ENCODE data around the gene C1orf105. TPM values are rescaled to one million over a fixed set of nuclear protein-coding genes. Genes with fewer than 3 reads are reported as not detected.
"Not testable (repeated sequence)": the region's sequence is repeated elsewhere in the genome, so short reads cannot be mapped to it uniquely, and the experiment has no call there.

The C1orf105 gene
- not detected for total RNA-seq

- H3K4me3 Mint-ChIP-seq, result no peak within 1 kb of the TSS
- no peaks in the 10 kb centered on the region for H3K9me3 Mint-ChIP-seq (ENCODE audit: insufficient read depth)
- no peak for ATAC-seq
- peaks cover 2% of the 10 kb centered on the region for H3K36me3 Mint-ChIP-seq (ENCODE audit: low read depth)
- H3K4me1 Mint-ChIP-seq (ENCODE audit: low read depth), result no peaks in the 10 kb centered on the region
- ChIA-PET CTCF (interaction anchor here (1.3 to 2.2 kb wide), 2 partner anchors 12 to 418 kb away, joined by 5 to 8 read pairs; no protein-coding TSS in a partner anchor), POLR2A (no interaction called here)
- H3K27me3 Mint-ChIP-seq (ENCODE audit: low read depth), result no peaks in the 10 kb centered on the region
- DNase-seq, result no peak
- no peak within 1 kb of the TSS for H3K27ac Mint-ChIP-seq
Measured at GRCh38 chr1:172420385-172420784, at the start of gene C1orf105. Gene C1orf105 (plus strand): TSS chr1:172420685. CDS start chr1:172420886, 201 bp downstream.

DNA sequence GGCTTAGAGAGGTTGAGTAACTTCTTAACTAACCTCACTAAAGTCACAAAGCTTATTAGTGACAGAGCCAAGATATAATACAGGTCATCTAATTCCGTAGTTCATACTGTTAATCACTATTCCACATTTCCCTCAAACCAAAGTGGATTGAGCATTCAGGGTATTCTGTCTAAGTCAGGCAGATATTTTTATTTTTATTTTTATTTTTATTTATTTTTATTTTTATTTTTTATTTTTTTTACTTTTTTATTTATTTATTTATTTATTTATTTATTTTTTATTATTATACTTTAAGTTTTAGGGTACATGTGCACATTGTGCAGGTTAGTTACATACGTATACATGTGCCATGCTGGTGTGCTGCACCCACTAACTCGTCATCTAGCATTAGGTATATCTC lies 48.8 kb upstream of the C1orf105 start:
- POLR2A ChIA-PET; DNase-seq; H3K27me3 Mint-ChIP-seq (ENCODE audit: low read depth); H3K27ac Mint-ChIP-seq; ATAC-seq; H3K4me3 Mint-ChIP-seq; H3K36me3 Mint-ChIP-seq (ENCODE audit: low read depth): not testable (repeated sequence)
- CTCF ChIA-PET, result interaction anchor here (1.4 to 1.8 kb wide), 2 partner anchors 13 to 281 kb away, joined by 3 to 5 read pairs; no protein-coding TSS in a partner anchor
- H3K9me3 Mint-ChIP-seq (ENCODE audit: insufficient read depth), result peaks cover 17% of the 10 kb centered on the region
- H3K4me1 Mint-ChIP-seq (ENCODE audit: low read depth), result peaks cover 16% of the 10 kb centered on the region

GRCh38 chr1:172373864-172374263 lies 46.6 kb upstream of the C1orf105 start:
- ChIA-PET POLR2A (no interaction called here), CTCF (interaction anchor here (1.0 to 3.2 kb wide), 4 partner anchors 15 to 56 kb away, joined by 4 to 23 read pairs (median 6); no protein-coding TSS in a partner anchor)
- H3K27ac Mint-ChIP-seq, result no peak overlapping the region
- no peak for ATAC-seq
- no peak overlapping the region for H3K4me3 Mint-ChIP-seq
- peaks cover 3% of the 10 kb centered on the region for H3K9me3 Mint-ChIP-seq (ENCODE audit: insufficient read depth)
- no peaks in the 10 kb centered on the region for H3K27me3 Mint-ChIP-seq (ENCODE audit: low read depth)
- H3K4me1 Mint-ChIP-seq (ENCODE audit: low read depth), result peaks cover 20% of the 10 kb centered on the region
- H3K36me3 Mint-ChIP-seq (ENCODE audit: low read depth), result peaks cover 5% of the 10 kb centered on the region
- no peak for DNase-seq

GRCh38 chr1:172375211-172375631 lies 45.3 kb upstream of the C1orf105 start:
- POLR2A ChIA-PET, result interaction anchor here (1.6 kb wide), 1 partner anchor 16 kb away, joined by 3 read pairs; no protein-coding TSS in a partner anchor
- H3K36me3 Mint-ChIP-seq (ENCODE audit: low read depth), result peaks cover 2% of the 10 kb centered on the region
- ATAC-seq (no peak), DNase-seq (no peak)
- H3K4me3 Mint-ChIP-seq, result no peak overlapping the region
- H3K4me1 Mint-ChIP-seq (ENCODE audit: low read depth), result peaks cover 29% of the 10 kb centered on the region
- no peak overlapping the region for H3K27ac Mint-ChIP-seq
- CTCF ChIA-PET, result interaction anchor here (1.3 to 3.2 kb wide), 3 partner anchors 17 to 24 kb away, joined by 3 to 23 read pairs (median 6); no protein-coding TSS in a partner anchor
- no peaks in the 10 kb centered on the region for H3K27me3 Mint-ChIP-seq (ENCODE audit: low read depth)
- no peaks in the 10 kb centered on the region for H3K9me3 Mint-ChIP-seq (ENCODE audit: insufficient read depth)

GRCh38 chr1:172376431-172376830 lies 44.1 kb upstream of the C1orf105 start:
- peaks cover 40% of the 10 kb centered on the region for H3K4me1 Mint-ChIP-seq (ENCODE audit: low read depth)
- CTCF ChIA-PET, result interaction anchor here (1.3 to 3.2 kb wide), 4 partner anchors 15 to 68 kb away, joined by 3 to 23 read pairs (median 5); partner anchors contain the start of gene PIGC

GRCh38 chr1:172377565-172377964 lies 42.9 kb upstream of the C1orf105 start:
- ATAC-seq, result no peak
- DNase-seq, result no peak
- POLR2A ChIA-PET, result interaction anchor here (3.1 kb wide), 1 partner anchor 19 kb away, joined by 9 read pairs; no protein-coding TSS in a partner anchor
- H3K9me3 Mint-ChIP-seq (ENCODE audit: insufficient read depth), result no peaks in the 10 kb centered on the region
- no peak overlapping the region for H3K4me3 Mint-ChIP-seq
- H3K27me3 Mint-ChIP-seq (ENCODE audit: low read depth), result no peaks in the 10 kb centered on the region
- H3K27ac Mint-ChIP-seq, result no peak overlapping the region
- H3K36me3 Mint-ChIP-seq (ENCODE audit: low read depth), result peaks cover 2% of the 10 kb centered on the region
- peaks cover 46% of the 10 kb centered on the region for H3K4me1 Mint-ChIP-seq (ENCODE audit: low read depth)
- CTCF ChIA-PET, result interaction anchor here (0.9 to 1.6 kb wide), 4 partner anchors 17 to 67 kb away, joined by 3 to 4 read pairs (median 3); partner anchors contain the start of gene PIGC

More at GRCh38 chr1:172376431-172376830, 44.1 kb upstream of the C1orf105 start:
- Mint-ChIP-seq H3K4me3 (no peak overlapping the region), H3K9me3 (ENCODE audit: insufficient read depth) (no peaks in the 10 kb centered on the region), H3K27me3 (ENCODE audit: low read depth) (no peaks in the 10 kb centered on the region), H3K27ac (no peak overlapping the region), H3K36me3 (ENCODE audit: low read depth) (peaks cover 2% of the 10 kb centered on the region)
- DNase-seq, result no peak
- POLR2A ChIA-PET, result interaction anchor here (3.1 kb wide), 1 partner anchor 18 kb away, joined by 9 read pairs; no protein-coding TSS in a partner anchor
- no peak for ATAC-seq

DNA sequence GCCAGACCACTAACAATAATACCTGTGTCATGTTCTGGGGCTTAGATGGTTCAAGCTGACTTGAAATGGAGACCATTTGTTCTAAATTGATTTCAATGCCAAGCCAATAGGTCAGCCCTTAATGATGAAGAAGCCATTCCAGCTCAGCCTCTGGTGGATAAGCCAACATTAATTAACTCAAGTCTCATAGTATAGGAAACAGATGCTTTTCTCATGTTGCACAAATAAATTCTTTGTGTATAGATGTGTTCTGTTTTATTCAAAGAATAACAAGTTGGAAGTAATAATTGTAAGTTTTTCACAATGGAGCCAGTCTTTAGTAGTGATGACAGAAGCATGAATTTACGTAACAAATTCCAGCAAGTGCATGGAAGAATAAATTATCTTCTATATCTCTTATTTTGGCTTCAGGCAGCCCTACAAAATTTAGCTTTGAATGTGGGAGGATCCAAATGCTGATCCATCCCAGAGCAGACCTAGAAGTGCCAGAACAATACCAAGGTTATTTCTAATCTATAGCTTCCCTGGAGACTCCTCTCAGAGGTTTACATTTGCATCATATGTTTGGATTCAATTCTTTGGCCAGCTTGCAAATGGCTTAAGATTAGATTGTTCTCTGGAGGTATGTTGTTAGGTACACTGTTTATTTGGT lies 42.2 kb upstream of the C1orf105 start:
- Mint-ChIP-seq H3K4me3 (no peak overlapping the region), H3K27ac (no peak overlapping the region), H3K9me3 (ENCODE audit: insufficient read depth) (no peaks in the 10 kb centered on the region), H3K4me1 (ENCODE audit: low read depth) (peaks cover 46% of the 10 kb centered on the region), H3K36me3 (ENCODE audit: low read depth) (peaks cover 2% of the 10 kb centered on the region), H3K27me3 (ENCODE audit: low read depth) (no peaks in the 10 kb centered on the region)
- ChIA-PET CTCF (interaction anchor here (0.7 to 2.1 kb wide), 4 partner anchors 16 to 50 kb away, joined by 3 to 8 read pairs (median 4); no protein-coding TSS in a partner anchor), POLR2A (interaction anchor here (3.1 kb wide), 1 partner anchor 19 kb away, joined by 9 read pairs; no protein-coding TSS in a partner anchor)
- DNase-seq (no peak), ATAC-seq (no peak)

DNA sequence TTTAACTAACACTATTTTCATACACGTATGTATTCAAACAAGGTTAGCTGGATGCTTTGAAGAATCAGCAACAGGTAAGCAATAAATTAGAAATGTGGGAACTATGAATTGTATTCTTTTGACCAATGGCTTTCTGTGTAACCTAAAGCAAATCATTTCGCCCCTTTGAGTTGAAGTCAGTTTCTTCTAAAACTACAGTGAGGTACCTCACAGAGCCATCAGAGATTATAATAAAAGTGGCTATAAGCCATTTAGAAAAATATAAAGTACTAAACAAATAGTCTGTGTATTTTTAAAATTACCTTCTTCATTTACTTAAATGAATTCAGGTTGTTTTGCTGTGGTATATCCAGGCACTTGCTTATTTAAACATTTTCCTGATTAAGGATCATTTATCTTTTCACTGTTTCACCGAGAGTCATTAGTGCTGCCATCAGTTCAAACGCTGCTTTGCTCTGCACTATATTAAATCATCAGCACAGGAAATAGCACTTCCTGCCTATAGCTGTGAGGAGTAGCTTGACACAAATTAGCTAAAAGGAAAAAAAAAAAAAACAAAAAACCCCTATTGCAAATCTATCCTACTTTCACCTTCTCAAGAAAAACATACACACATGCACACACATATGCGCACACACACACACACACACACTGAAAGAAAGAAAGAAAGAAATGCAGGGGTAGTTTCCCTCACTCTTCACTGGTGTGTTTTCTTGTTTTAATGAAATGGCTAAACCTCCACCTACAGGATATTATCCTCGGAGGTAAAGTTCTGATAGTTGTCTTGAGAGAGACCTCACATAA lies 39.8 kb upstream of the C1orf105 start:
- peaks cover 35% of the 10 kb centered on the region for H3K4me1 Mint-ChIP-seq (ENCODE audit: low read depth)
- H3K4me3 Mint-ChIP-seq, result peak overlapping the region; percentile 65
- H3K9me3 Mint-ChIP-seq (ENCODE audit: insufficient read depth), result no peaks in the 10 kb centered on the region

DNA sequence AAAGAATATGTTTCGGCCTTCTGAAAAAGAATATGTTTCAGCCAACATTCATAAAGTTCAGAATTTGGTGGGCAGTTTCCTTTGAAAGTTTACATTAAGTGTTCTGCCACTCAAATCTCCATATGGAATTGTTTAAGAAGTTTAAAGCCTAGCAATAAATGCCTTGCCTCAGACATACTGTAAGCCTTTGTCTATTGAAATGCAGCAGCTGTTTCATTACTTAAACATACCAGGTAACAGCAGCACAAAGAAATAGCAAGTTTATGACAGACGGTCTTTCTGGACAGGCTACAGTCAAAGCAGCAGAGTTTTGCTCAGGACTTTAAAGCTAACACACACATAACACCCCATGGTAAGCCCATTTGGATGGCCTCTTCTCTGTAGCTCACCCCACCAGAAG lies 38.5 kb upstream of the C1orf105 start:
- peaks cover 28% of the 10 kb centered on the region for H3K4me1 Mint-ChIP-seq (ENCODE audit: low read depth)
- no peak for DNase-seq
- no peak for ATAC-seq
- peaks cover 2% of the 10 kb centered on the region for H3K36me3 Mint-ChIP-seq (ENCODE audit: low read depth)
- ChIA-PET POLR2A (interaction anchor here (1.0 to 1.3 kb wide), 2 partner anchors 9 to 12 kb away, joined by 3 to 5 read pairs; no protein-coding TSS in a partner anchor), CTCF (interaction anchor here (1.0 to 3.5 kb wide), 5 partner anchors 12 to 380 kb away, joined by 3 to 25 read pairs (median 5); no protein-coding TSS in a partner anchor)
- H3K27me3 Mint-ChIP-seq (ENCODE audit: low read depth), result no peaks in the 10 kb centered on the region
- H3K4me3 Mint-ChIP-seq, result no peak overlapping the region
- no peaks in the 10 kb centered on the region for H3K9me3 Mint-ChIP-seq (ENCODE audit: insufficient read depth)
- peak overlapping the region; percentile 56 for H3K27ac Mint-ChIP-seq

More for the DNA sequence above, 39.8 kb upstream of the C1orf105 start:
- ATAC-seq (peak; percentile 98), DNase-seq (peak; percentile 44)
- Mint-ChIP-seq H3K27ac (peak overlapping the region; percentile 94), H3K36me3 (ENCODE audit: low read depth) (peaks cover 2% of the 10 kb centered on the region), H3K27me3 (ENCODE audit: low read depth) (no peaks in the 10 kb centered on the region)
- CTCF ChIA-PET, result interaction anchor here (0.6 to 1.5 kb wide), 6 partner anchors 12 to 111 kb away, joined by 3 to 10 read pairs (median 4); no protein-coding TSS in a partner anchor
- POLR2A ChIA-PET, result interaction anchor here (0.9 to 1.5 kb wide), 2 partner anchors 14 to 22 kb away, joined by 5 to 6 read pairs; no protein-coding TSS in a partner anchor

DNA sequence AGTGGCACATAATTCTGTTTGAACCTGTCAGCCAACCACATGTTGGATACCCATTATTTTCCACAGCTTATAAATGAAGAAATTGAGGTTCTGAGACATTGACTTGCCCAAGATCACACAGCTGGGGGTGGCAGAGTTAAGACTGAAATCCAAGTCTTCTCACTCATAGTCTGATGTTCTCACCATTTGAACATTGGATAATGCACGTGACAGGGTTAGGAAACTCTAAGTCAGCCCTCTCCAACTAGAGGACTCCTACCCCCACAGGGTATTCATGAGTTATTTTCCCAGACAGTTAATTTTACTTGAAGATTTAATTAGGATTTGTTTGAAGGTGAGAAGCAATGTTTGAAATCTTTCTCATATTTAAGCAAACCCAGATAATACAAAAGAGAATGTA lies 38.1 kb upstream of the C1orf105 start:
- Mint-ChIP-seq H3K27ac (no peak overlapping the region), H3K36me3 (ENCODE audit: low read depth) (peaks cover 2% of the 10 kb centered on the region), H3K27me3 (ENCODE audit: low read depth) (no peaks in the 10 kb centered on the region), H3K4me1 (ENCODE audit: low read depth) (peaks cover 28% of the 10 kb centered on the region), H3K4me3 (no peak overlapping the region), H3K9me3 (ENCODE audit: insufficient read depth) (no peaks in the 10 kb centered on the region)
- no peak for DNase-seq
- ATAC-seq, result no peak
- ChIA-PET CTCF (interaction anchor here (1.0 to 3.5 kb wide), 5 partner anchors 12 to 380 kb away, joined by 3 to 25 read pairs (median 5); no protein-coding TSS in a partner anchor), POLR2A (interaction anchor here (1.0 to 1.3 kb wide), 2 partner anchors 9 to 12 kb away, joined by 3 to 5 read pairs; no protein-coding TSS in a partner anchor)

- H3K27ac Mint-ChIP-seq, result no peak overlapping the region
- peaks cover 2% of the 10 kb centered on the region for H3K36me3 Mint-ChIP-seq (ENCODE audit: low read depth)
- ATAC-seq (no peak), DNase-seq (no peak)
- ChIA-PET CTCF (interaction anchor here (1.5 to 3.5 kb wide), 3 partner anchors 11 to 25 kb away, joined by 5 to 25 read pairs (median 8); no protein-coding TSS in a partner anchor), POLR2A (no interaction called here)
- H3K27me3 Mint-ChIP-seq (ENCODE audit: low read depth), result no peaks in the 10 kb centered on the region
- H3K9me3 Mint-ChIP-seq (ENCODE audit: insufficient read depth), result no peaks in the 10 kb centered on the region
- peaks cover 28% of the 10 kb centered on the region for H3K4me1 Mint-ChIP-seq (ENCODE audit: low read depth)
- no peak overlapping the region for H3K4me3 Mint-ChIP-seq
Measured at GRCh38 chr1:172382990-172383389, 37.5 kb upstream of the C1orf105 start.

Measured in activated CD8-positive, alpha-beta T cell treated with anti-CD3 and anti-CD28 coated beads, Interleukin-2, amount 10 ng/mL, durations not matched to agents 7 days and 5 days (primary cell).